NCI-H1417 treated with DMSO at 0.1 percent for 48 hours (cell line): ENCODE measurements around the gene ERN1.

ENCODE experiments used
- DNase-seq: peaks from one replicate; lab custom pipeline; 2025; lab: John Stamatoyannopoulos, UW

ERN1 gene

DNA sequence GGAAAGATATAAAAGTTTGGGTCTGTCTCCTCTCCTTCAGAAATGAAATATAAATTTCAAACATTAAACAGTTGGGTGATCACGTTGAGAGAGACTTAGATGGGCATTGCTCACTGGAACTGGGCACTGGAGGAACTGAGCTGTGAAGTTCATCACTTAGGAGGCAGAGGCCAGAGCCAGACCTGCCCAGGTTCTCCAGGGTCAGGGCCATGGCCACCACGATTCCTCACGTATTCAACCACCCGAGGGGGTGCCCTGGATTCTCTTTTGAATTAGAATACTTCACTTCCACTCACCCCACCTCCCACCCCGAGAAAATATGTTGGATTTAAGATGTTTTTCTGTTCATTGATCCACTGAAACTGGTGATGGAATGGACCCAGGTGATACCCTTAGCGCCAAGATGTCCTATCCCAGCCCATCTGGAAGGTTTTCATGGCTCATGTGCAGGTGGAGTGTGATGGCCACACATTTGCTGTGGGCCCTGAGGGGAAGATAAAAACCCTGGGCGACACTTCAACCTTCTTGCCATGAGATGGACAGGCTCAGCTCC is 125.7 kb downstream of the ERN1 start:
- DNase-seq = no peak

DNA sequence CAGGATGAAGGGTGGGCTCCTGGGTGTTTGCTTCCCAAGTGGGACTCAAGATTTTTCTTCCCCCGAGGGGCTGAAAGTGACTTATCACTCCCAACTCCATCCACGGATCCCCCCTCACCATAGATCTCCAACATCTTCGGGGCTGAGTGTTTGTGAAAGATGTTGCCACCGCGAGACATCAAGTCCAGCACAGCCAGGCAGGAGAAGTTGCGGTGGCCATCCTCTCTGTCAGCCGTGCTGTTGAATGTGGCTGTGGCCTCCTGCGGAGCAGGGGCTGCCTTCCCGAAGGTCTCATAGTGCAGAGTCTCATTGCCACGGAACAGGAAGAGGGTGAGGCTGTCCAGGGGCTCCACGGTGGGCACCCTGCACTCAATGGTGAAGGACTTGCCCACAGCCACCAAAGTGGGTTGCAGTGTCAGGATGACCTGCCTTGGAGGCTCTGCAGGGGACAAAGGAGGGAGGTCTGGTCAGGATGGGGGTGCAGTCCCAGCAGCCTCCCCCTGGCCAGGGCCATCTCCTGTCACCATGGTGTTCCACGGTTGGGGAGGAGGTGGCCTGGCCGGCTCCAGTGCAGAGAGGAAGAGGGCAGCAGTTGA is 126.3 kb downstream of the ERN1 start:
- no peak for DNase-seq

DNA sequence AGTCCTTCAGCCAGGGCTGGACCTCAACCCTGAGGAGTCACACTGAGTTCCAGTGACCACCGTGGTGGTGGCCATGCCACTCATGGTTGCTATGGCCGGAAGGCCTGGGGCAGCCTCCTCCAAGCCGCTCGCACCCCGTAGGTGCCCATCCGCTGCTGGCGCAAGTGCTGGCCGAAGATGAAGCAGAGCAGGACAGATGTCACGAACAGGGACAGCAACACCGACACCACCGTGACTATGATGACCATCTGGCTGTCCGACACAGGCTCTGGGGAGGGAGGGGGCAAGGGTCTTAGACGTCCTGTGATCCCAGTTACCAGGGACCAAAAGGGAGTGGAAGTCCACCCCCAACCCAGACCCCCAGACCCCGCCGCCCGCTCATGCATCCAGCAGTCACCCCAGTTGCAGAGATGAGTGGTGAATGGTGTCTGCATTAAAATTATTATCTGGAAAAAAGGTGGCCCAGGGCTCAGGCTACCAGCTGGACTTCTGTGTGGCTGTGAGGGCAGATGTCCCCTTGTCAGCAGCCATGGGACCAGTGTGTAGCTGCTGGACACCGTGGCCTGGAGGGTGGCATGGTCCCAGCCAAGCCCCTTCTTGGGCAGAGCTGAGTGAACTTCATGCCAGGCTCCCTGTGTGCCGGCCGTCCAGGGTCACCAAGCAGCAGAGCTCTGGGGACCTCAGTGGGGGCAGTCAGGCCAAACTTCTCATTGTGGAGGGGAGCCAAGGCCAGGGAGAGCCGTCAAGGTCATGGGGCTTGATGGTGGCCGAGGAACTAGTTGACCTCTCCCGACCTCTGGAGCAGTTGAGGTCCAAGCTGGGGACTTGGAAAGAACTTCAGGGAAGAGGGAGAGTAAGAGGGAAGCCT is 127.1 kb downstream of the ERN1 start:
- no peak for DNase-seq

DNA sequence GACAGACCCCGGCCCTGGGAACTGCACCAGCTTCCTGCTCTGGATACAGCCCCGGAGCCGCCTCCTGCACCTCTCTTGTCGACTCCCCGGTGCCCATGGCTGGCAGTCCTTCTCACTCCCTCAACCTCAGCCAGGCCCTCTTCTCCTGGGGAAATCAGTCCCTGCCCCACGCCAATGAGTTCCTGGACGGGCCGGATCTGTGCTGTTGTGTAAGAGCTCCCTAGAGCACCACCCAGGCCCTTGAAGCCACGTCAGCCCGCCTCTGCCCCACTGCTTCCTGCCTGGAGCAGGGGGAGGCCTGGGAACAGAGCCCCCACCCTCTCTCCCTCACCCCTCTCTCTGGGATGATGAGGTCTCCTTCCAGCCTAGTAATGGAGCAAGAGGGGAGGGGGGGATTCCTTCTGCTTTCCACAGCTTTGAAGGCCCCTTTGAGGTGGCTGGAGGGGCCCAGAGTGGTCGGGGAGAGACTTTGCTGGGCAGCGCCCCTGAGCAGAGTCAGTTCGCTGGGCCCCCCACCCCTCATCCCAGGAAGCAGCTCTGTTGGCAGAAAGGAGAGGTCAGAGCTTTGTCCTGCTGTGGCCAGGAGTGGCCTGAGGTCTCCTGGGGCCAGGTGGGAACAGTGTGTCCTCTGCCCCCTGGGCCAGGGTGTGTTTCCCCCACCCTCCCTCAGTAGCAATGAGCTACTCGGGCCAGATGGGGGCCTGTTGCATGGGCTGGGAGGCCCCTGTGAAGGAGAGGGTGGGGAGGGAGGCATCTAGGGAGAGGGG is 128.0 kb downstream of the ERN1 start:
- DNase-seq = no peak

DNA sequence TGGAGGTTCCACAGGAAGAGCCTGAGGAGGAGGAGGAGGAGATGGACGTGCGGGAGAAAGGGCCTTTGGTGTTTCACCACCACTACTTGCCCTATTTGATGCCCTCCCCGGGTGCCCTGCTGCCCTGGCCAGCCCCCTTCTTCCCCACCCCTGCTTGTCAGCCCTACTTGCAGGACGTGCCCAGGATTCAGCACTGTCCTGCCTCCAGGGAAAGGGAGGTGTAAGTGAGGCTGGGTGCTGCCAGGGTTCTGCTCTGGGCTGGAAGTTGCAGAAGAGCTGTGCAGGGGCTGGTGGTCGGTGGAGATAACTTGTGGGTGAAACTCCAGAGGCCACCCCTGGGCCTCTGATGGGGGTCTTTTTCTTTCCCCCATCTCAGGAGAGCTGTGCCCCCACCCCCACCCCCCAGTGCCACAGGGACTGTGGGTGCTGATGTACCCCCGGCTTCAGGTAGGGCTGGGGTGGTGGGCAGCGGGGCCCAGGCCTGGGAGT is 128.8 kb downstream of the ERN1 start:
- no peak for DNase-seq

DNA sequence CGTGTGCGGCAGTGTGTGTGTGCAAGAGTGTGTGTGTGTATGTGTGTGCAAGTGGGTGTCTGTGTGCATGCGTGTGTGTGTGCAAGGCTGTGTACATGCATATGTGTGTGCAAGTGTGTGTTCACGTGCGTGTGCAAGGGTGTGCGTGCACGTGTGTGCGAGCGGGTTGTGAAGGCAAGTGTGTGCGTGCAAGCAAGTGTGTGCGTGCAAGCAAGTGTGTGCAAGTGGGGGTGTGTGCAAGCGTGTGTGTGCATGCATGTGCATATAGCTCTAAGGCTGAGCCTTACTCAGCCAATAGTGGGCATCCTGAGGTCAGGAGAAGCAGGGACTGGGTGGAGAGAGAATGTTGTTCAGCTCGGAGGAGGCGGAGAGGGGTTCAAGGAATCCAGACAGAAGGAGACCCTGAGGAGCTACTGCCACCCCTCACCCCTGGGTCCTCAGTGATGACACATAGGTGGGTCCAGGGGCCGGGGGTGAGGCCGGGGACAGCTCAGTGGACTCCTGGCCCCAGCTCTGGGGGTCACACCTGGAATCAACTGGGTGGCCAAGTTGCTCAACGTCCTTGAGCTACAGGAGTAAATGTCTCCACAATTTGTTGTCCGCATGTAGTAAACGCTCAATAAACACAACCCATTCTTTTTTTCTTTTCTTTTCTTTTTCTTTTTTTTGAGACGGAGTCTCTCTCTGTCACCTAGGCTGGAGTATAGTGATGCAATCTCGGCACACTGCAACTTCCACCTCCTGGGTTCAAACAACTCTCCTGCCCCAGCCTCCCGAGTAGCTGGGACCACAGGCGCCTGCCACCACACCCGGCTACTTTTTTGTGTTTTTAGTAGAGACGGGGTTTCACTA is 130.0 kb downstream of the ERN1 start:
- DNase-seq = no peak

DNA sequence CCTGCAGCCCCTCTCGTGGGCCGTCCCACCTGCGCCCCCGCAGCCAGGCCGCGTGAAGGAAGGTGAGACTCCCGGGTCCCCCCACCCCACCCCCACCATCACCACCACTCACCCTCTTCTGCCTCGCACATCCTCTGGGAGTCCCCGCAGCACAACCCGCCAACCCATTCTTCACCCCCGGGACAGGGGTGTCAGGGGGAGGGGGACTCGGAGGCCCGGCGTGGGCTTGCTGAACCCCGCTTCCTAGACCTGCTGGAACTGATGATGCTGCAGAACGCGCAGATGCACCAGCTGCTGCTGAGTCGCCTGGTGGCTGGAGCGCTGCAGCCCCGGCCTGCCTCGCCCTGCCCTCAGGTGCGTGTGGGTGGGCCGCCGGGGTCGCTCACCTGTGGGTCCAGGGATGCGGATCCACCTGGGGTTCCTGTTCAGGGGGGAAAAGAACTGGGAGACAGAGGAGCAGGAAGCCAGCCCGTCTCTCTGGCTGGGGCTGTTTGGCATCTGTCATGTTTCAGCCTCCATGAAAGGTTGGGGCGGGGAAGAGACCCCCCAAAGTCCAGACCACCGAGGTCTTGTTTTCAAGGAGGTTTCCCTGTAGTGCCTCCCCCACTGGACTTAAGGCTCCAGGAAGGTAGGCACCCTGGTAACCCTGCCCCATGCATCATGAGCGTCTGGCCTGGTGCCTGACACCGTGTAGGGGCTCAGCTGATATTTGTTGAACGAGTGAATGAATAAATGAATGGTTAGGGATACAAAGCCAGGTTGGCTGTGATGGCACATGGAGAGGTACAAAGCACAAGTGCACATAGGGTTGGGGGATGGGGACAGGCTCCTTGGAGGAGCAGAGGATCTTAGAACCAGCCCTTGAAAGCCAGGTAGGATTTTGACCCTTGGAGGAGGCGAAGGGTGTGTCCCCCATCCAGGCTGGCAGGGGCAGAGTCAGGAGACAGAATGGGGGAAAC is 130.9 kb downstream of the ERN1 start:
- no peak for DNase-seq

DNA sequence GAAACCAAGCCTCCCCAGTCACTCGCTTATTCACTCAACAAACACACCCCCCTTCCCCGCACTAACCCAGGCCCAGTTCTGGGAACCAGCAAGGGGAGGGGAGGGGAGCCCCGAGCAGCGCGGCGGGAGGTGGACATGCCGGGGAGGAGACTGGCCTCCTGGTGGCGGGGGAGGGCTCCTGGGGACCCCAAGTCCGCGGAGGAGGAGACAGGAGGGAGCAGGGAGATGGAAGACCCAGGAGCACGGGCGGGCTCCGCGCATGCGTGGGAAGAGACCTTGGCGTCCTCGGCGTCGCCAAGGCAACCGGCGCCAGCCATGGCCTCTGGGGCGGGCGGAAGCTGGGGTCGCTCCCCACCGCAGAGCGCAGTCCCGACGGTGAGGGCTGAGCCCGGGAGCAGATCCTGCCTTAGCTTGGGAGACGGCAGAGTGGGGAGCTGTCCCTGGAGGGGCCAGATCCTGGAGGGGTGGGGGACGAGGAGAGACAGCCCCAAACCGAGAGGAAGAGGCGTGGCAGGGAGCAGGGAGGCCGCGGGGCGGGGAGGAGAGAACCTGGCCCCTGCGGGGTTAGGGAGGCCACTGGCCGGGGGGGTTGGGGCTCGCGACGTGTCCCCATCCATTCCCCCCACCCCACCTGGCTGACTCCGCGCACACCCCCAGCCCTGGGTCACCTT is 131.8 kb downstream of the ERN1 start, which contains the start of gene PRR29:
TSS of gene PRR29 (plus strand) at position 302 of the 671 bp plus-strand sequence. CDS start at position 316, 14 bp downstream.
- DNase-seq = no peak

DNA sequence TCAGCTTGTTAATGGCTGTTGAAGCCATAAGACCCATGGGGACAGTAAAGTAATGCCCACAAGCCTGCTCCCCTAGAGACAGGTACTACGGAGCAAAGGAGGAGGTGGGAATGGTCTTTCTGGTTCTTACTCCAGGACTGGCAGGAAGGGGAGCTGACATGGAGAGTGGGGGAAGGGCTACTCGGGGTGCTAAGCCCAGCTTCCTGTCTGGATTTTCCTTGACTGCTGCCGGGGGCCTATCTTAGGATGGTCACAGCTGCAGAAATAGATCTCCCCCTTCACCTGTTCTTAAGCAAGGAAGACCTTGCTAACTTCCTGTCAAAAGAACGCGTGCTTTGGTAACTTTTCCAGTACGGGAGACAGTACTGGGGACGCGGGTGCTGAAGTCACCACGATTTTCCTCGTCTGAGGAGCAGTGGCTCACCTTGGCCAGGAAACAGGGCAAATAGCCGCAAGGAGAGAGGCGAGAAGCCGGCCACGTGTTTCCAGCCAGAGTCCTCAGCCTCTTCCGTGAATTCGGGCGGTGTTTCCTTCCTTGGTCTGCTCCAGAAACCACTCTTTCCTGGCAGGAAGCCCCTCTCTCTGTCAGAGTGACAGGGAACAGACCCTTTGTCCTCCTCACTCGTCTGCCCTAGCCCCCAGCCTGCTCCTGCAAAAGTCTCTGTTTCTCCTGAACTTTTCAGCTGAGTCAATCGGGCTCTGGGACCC is 132.4 kb downstream of the ERN1 start:
- DNase-seq = no peak

DNA sequence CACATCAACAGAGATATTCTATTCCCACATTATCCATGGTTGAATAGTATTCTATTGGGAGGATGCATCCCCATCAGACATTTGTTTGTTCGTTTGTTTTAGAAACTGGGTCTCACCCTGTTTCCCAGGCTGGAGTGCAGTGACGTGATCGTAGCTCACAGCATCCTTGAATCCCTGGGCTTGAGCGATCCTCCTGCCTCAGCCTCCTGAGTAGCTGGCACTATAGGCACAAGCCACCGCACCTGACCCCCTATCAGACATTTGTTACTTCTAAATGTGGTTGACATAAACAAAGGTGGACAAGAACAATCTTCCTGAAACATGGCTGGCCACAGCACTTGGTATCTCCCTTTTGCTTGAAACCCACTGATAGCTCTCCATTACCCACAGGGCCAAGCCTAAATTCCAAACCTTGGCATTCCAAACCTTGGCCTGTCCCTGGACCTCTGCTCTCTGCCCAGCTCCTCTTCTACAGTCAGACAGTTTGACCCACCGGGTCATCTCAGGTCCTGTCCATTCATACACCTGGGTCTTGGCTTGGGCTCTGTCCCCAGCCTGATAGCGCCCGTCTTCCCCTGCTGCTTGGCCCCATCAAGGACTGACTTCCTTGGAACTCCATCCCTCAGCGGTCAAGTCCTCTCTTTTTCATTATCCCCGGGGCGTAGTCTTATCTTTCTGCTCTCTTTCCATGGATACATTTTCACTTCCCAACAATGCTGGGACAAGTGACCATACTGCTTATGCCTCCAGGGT is 133.3 kb downstream of the ERN1 start:
- no peak for DNase-seq

DNA sequence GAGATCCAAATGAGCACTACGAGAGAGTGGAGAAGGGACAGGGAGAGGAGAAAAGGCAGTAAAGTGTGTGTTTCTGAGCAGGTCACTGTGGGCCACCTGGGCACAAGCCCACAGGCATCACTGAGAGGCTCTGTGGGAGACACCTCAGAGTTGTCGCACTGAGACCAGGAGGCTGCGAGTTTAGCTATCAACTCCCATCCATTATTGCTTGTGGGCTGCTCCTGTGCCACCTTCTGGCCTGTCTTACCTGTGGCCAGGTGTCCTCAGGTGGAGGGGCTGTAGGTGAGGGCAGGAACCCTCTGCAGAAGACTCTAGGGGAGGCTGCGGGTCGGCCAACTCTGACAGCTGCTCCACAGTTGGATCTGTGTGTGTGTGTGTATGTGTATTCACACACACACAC is 134.3 kb downstream of the ERN1 start:
- no peak for DNase-seq

DNA sequence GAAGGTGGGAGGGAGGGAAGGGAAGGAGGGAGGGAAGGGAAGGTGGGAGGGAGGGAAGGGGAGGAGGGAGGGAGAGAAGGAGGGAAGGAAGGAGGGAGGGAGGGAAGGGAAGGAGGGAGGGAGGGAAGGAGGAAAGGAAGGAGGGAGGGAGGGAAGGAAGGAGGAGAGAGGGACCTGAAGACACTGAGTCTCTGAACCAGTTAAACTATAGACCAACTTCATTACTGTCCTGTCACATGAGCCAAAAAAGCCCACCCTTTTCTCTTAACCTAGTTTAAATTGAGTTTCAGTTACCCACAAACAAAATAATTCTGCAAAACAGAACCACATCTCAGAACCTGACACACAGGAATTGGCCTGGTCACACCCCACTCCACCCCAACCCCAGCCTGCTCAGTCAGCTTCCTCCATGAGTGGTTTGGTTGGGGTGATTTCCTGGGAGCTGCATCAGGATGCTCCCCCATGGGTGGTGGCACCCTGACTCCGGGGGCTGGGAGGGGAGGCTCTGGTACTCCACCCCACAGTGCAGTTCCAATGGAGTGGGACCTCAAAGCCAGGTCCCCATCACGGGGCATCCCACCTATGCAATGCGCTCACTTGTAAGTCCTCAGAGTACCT is 136.5 kb downstream of the ERN1 start:
- DNase-seq = no peak

DNA sequence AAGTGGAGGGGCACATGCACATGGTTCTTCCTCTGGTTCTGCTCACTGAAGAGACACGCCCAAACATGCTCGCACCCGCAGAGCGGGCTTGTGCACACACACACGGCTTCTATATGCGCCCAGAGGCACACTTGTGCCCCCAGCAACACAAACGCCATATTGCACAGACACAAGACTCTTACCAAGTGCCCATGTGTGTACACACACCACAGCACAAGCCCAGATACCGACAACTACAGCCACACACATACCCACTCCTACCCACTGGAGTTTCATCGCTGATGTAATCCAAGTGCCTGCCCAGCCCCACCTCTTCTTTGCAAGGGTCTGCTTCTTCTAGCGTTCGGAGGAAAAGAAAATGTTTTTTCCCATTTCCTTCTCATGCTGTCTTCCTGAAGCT is 138.3 kb downstream of the ERN1 start:
- DNase-seq = no peak

DNA sequence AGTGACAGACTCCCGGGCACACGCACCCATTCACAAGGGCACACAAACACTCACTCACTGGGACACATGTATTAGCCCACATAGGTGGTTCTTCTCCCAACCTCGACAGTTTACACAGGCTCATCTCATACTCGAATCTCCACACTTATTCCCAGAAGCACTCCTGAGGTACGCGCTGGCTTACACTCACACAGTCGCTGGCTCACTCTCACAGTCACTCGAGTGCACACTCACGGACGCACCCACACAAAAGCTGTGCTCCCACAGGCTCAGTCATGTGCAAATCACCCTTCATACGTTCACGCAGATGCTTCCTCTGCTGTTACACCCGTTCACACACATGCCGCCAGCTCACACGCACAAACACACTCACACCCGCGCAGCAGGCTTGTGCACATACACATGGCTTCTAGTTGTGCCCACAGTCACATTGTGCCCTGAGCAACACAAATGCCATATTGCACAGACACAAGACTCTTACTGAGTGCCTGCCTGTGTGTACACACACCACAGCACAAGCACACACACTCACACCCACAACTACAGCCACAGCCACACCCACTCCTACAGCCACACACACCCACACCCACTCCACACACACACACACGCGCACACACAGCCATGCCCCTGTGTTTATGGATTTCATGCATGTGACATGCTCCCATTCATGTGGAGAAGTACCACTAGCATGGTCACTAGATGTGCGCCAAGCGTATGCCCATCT is 140.2 kb downstream of the ERN1 start:
- DNase-seq = no peak
